IPS-11a (cell line): ENCODE measurements around the gene SPTBN2.

ENCODE experiments used
- H3K4me3 ChIP-seq: one replicate; pipeline ENCODE4 v1.5.1; 2013; ENCODE audit warnings: low read depth, low read length, control low read depth

SPTBN2 gene

DNA sequence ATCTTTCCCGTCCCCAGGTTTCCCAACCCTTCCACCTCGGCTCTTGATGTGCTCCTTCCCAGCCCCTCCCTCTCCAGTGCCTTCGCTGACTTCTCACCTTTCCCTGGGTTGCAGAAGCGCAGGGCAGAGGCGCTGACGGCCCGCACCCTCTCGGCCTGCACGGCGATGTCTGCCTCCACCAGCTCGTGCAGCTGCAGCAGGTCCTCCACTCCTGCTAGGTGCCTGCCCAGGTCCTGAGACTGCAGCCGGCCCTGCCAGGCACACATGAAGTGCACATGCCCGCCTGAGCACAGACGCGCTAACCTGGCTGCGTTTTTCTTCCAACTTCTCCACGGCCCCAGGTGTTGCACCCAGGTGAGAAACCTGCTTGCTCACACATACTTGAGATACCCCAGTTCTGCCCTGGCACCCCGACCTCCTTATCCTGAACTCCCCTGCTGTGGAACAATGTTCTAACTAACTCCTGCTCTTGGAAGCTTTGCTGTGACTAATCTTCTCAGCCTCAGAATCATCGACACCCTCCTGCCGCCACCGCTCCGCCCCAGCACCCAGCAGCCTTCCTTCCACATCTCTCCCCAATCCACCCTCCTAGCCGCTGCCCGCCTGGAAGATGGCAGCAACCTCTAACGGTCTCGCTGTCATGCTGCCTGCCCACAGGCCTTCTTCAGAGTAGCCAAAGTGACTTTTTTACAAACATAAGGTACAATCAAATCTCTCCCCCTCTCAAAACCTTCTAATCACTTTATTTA lies 23.3 kb downstream of the SPTBN2 start:
- H3K4me3 ChIP-seq, result no peak overlapping the region

DNA sequence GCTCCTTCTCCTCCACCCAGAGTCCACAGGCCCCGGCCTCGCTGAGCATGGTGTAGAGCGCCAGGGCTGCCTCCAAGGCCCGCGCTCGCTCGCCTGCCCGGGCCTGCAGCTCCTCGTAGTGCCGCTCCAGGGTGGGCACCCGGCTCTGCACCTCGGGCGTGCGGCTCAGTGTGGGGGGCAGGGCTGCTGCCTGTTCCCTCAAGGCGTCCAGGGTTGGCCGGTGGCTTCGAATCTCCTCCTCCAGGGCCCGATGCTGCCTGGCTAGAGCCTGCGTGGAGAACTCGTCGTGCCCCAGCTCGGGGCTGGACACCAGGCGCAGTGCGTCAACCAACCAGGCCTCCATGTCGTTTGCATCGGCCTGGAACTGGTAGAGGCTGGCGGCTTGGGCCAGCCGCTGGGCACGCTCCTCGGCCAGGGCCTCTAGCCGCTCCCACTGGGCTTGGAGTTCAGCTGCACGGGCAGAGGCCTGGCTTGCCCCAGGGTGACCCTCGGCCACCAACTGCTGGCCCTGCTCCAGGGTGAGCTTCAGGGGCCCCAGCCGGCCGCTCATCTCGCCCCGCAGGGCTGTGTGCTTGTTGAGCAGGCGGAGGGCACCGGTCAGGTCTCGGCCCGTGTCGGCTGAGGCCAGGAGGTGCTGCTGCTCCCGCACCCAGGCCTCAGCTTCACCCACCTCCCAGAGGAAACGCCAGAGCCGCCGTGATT lies 24.2 kb downstream of the SPTBN2 start:
- H3K4me3 ChIP-seq, result no peak overlapping the region

DNA sequence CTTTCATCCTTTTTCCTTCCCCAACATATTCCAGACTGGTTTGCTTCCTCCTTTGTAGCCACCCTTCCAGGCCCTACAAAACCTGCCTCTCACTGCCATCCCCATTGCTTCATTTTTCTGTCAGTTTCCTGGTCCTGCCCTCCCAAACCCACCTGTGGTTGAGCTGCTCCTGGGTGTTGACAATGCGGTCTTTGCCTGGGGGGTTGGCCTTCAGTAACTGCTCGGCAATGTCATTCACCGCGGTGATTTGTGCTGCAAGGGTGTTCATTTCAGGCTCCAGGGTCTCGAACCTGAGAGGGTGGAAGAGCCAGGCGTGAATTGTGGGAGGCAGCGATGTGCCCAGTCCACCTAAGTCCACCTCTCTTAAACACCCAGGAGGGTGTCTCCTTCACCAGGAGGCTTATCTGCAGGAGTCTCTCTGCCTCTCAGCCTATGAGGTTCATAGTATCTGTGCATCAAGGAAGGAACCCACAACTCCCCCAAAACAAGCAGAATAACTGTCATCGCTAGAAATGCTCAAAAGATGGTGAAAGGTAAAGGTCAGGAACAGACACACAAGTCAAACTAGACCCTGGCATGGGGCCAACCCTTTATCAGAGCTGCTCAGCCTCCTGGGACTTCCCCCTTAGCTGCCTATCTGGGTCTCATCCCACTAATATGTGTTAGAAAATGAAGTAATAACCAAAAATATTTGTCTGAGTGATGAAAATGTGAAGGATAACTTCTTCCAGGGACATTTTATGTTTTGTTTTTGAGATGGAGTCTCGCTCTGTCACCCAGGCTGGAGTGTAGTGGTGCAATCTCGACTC lies 27.4 kb downstream of the SPTBN2 start:
- no peak overlapping the region for H3K4me3 ChIP-seq

DNA sequence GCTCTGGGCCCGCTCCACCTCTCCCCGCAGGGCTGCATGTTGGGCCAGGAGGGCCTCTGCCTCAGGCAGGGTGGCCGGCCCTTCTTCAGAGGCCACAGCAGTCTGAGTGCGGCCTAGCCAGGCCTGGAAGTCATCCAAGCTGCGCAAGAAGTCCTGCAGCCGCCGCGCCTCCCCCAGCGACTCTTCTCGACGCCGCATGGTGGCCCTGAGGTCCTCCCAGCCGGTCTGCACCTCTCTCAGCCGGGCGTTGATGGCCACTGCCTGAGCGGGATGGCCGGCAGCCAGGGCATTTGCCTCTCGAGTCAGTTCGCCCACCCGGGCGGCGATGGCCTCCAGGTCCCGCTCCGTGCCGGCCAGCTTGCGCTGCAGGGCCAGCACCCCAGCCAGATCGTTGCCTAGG lies 28.3 kb downstream of the SPTBN2 start:
- no peak overlapping the region for H3K4me3 ChIP-seq

DNA sequence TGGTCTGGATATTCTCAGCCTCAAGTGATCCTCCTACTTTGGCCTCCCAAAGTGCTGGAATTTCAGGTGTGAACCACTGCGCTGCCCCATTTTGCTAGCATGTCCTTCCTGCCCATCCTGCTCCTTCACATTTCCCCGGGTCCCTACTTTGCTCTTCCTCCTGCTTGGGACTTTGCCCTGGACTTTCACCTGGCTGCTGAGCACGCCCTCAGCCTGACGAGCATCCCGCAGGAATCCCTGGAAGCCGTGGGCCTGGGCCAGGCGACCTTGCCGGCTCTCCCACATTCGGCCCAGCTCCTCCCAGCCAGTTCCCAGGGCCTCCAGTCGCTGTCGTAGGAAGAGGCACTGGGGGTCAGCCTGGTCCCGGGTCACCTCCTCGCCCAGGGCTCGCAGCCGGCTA lies 28.7 kb downstream of the SPTBN2 start:
- no peak overlapping the region for H3K4me3 ChIP-seq

DNA sequence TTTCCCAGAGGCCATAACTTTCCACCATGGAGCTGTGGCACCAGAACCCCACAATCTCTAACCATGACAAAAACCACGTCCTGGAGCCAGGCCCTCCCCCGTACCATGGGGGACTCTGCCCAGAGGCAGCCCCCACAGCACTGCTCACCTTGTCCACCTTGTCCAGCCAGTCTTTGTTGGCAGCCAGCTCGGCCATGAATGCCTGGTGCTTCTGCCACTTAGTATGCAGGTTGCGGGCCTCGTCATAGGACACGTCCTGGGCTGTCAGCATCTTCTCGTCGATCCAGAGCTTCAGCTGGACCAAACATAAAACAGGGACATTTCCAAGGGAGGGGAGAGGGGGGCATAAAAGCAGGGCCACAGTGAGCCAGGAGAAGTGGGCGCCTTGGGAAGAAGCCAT lies 30.5 kb downstream of the SPTBN2 start:
- H3K4me3 ChIP-seq, result no peak overlapping the region

DNA sequence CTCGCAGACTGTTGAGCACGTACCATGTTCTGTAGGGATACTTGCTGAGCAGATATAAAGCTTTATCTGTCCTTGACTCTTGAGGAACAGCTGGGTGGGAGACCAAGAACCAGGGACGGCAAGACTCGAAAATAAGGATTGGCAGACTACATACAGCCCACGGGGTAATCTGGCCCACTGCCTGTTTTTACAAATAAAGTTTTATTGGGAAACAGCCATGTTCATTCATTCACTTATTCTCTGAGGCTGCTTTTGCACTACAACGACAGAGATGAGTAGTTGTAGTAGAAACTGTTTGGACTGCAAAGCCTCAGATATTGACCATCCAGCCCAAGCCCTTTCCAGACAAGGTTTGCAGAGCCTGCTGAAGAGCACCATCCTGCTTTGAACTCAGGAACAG lies 31.0 kb downstream of the SPTBN2 start:
- H3K4me3 ChIP-seq, result no peak overlapping the region

DNA sequence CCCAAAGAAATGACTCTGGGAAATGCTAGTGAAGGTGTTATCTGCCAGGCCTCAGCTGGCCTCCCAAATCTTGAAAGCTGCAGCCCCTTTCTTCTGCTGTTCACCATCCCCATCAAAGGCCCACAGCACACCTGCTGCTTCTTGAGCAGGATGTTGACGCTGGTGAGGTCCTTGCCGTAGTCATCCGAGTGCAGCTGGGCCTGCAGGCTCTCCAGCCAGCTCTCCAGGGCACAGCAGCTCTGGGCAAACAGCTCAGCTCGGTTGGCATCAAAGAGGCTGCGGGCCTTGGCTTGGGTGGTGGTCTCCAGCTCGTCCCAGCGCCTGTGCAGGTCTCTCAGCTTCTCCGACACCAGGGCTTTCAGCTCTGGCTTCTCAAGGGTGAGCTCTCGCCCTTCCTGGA lies 32.9 kb downstream of the SPTBN2 start:
- no peak overlapping the region for H3K4me3 ChIP-seq

DNA sequence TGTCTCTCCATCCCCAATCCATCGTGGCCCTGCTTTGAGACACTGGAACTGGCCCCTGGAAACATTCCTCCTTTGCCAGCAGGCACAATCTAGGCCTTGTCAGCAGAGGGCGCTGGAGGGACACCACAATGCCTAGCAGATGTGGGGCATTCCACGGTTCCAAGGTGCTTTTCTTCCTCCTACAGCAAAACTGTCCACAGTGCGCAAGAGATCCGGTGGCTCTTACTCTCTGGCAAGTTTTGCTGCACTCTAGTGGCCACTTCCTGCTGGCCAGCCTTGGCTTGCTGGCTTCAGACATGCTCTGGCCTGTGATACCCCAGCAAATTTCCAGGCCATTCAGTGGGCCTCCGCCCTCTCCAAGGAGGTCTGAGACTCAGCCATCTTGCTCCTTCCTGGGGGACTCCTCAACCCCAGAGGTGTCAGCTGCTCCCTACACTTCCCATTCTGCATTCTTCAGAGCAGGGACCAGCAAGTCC lies 34.2 kb downstream of the SPTBN2 start:
- no peak overlapping the region for H3K4me3 ChIP-seq

DNA sequence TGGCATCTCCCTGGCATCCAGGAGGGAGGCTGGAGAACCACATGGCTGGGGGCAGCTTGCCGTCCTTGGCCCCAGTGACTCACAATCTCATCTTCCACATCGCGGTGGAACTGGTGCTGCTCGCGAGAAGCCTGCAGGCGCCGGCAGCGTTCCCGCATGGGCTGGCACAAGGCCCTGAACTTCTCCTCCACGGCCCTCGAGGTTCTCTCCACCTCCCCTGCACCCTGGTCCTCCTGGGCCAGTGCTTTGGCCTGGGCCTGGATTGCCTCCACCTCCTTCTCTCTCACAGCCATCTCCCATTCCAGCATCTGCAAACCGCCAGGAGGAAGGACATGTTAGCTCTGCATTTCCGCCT lies 35.0 kb downstream of the SPTBN2 start:
- no peak overlapping the region for H3K4me3 ChIP-seq

DNA sequence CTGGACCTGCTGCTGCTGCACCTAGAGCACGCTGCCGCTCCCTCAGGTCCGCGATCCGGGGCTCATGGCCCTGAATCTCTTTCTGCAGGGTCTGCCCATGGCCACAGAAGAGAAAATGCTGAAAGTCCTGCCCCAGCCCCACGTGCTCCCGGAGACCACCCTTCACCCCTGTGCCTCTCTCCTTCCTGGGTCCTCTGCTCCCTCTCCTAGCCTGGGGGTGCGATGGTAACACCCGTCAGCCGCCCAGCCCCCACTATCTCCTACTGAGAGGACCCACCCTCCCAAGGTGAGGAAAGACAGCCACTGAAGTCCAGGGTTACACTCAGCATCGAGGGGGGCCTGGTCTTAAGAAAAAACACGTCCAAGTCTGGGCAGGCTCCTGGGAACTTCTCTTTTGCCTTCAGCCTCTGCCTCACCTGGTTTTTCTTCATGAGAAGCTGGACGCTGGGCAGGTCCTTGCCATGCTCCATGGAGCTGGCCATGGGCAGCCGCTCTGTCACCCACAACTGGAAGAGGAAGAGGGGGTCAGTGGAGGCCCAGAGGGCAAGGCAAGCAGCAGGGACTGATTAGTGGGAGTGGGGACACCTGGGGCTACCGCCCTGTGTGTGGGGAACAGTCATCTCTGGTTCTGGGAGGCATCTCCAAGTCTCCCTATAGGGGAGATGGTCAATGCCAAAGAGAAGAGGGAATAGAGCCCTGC lies 35.5 kb downstream of the SPTBN2 start:
- H3K4me3 ChIP-seq, result no peak overlapping the region

DNA sequence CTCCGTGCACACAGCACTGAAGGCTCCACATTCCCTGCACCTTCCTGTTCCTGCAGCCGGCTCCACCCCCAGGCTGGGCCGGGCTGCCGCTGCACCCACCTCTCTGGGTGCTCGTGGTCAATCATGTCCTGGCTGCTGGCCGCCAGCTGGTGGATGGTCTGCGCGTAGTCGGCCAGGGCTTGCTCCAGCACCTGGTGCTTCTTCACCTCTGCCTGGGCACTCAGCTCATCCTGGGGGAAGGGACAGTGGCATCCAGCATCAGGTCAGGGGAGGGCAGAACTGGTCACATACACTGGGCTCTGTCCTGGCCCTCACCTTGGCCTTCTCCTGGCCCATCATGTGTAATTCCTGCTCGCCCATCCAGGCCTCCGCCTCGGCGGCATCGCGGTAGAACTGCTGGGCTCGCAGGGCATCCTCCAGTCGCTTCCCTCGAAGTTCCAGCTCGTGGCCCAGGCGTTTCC lies 36.1 kb downstream of the SPTBN2 start:
- H3K4me3 ChIP-seq, result no peak overlapping the region

DNA sequence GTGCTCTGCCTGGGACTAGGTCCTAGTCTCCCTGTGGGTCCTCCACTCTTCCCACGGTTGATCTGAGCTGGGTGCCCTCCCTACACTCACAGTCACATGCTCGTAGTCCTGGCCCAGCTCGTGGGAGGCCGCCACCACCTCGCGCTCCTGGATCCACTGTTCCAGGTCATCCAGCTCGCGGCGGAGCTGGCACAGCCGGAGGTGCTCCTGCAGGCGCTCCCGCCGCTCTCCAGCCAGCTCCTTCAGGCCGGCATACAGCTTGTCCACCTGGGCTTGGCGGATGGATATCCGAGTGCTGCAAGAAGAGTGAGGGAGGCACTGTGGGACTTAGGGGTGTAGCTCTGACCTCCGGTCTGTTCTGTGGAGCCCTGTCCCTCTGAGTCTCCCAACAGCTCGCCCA lies 36.6 kb downstream of the SPTBN2 start:
- no peak overlapping the region for H3K4me3 ChIP-seq

DNA sequence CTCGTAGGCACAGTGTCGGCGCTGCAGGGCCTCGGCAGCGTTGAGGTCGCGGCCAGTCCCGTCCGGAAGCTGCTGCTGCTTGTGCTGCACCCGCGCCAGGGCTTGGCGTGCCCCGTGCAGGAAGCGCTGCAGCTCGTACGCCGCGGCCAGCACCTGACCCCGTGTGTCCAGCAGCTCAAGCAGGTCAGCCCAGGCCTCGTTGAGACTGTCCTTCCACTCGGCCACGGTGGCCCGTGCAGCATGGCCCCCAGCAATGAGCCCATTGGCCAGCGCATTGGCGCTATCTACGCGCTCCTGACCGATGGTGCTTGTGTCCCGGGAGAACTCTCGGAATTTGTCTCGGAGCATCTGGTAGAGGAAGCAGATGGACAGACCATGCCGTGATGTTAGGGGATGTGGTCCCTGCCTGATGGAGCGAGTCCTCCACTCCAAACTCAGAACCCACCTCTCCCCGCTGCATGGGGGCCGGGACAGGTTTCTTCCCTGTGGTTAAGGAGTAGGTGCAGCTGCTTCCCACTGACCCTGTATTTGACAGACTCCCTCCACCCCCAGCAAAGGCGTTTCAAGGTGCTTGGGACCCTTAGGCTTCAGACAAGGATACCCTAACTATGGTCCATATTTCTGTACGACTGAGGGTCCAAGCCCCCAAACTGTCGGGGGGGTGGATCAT lies 37.6 kb downstream of the SPTBN2 start:
- no peak overlapping the region for H3K4me3 ChIP-seq

DNA sequence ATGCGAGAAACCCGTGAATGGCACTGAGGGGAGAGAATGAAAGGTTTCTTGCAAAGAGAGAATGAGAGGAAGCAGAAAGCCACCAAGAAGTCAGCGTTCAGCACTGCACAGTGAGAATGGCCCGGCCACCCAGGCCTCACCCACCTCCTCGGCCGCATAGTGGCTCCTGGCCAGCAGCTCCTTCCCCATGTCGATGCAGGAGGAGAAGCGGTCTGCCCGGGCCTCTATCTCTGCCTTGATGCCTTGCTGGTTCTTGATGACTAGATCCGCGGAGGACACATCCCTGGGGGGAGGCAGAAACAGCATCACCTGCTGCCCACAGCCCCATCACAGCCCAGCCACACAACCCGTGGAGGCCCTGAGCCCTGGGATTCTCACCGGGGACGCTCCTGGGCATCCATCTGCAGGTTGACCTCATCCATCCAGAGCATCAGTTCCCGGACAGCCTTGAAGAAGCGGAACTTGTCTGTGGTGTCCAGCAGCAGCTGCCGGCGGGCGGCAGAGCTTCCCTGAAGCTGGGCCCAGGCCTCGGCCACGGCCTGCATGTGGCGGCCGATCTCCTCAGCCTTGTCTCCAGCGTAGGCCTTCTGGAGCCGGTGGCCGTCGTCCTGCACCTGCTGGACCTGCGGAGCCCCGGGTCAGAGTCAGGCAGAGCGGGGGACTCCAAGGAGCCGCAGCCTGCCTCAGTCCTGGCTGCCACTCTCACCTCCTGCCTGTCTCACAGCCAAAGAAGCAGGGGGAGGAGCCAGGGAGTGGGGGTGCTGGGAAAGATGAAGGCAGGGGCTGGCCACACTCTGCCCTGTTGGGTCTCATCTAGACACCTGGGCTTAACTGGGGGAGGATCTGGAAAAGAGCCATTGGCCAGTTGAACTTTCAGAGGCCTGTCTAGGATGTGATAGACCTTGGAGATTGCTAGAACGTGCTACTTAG lies 39.1 kb downstream of the SPTBN2 start:
- H3K4me3 ChIP-seq, result no peak overlapping the region

DNA sequence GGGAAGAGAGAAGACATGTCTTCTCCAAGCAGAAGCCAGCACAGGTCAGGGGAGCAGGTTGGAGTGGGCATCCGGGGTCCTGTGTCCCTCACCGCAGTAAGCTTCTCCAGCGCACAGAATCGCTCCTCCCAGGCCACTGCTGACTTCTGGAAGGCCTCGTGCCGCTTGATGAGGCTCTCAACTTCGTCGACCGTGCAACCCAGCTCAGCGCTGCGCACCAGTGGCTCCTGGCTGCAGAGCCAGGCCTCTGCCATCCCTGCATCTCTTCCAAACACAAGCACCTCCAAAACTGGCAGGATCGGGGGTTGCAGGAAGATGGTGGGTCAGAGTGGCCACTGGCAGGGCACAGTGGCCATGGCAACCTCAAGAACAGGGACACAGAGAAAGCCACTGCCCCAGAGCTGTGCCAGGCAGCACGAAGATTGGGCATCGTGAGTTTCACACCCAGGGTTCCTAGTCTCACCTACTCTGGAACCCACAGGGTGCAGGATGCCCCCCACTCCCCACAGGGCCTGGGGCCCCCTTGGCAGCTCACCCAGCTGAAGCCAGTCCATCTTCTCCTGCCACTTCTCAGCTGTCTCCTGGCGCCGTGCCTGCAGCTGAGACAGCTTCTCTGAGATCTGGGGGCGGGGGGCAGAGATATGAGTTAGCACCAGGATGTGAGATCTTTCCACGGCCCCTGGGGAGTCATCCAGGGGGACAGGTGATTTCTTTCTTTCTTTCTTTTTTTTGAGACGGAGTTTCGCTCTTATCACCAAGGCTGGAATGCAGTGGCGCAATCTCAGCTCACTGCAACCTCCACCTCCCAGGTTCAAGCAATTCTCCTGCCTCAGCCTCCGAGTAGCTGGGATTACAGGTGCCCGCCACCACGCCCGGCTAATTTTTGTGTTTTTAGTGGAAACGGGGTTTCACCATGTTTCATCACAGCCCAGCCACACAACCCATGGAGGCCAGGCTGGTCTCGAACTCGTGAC lies 40.2 kb downstream of the SPTBN2 start:
- H3K4me3 ChIP-seq, result no peak overlapping the region

DNA sequence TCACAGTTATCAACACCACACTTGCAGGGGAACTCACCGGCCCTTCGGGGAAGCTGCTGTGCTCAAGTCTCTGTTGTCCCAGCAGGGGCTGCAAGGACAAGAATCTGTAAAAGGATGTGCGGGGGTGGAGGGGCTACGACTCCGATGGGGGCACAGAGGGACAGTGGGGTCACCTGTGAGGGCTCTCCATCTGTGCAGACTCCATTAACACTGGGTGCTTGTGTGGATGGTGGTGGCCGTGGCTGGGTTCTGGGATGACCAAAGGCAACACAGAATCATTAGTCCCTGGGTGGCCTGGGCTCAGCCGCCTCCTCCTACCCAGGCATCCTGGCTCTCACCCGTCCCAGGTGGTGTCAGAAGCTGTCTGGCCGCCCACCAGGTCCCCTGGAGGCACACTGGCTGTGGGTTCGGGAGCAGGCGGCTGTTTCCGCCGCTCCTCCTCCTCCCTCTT lies 41.2 kb downstream of the SPTBN2 start:
- no peak overlapping the region for H3K4me3 ChIP-seq
